Measurements from ENCODE around the gene SYT6.

SYT6 gene

DNA sequence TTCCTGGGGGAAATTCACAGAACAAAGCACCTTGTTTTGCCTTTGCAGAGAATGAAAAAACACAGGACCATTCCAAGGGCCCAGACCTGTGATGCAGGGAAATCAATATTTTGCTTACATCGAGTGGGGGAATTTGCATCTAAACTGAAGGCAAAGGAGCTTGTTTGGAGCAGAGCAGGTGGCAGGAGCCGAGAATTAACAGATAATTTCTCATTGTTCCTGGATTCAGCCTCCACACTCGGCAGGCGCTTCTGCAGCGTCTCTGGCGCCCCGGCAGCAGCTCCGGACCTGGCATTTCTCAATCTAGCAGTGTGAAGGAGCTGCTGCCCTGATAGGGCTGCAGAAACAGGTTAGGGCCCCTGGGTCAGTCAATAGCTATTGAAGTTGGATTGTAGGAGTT is 2.0 kb upstream of the SYT6 start:
- ChIA-PET CTCF (interaction anchor here (1.2 to 3.9 kb wide), 3 partner anchors 12 to 177 kb away, joined by 3 to 12 read pairs (median 3); no protein-coding TSS in a partner anchor), POLR2A (no interaction called here)
- no peak for DNase-seq
- H3K4me1 ChIP-seq (ENCODE audit: control extremely low read depth in 1 of 4, control insufficient read depth in 4 of 4, insufficient read depth in 4 of 4, low read length in 3 of 4), result peaks cover 0 to 27% (median 23%) of the 10 kb centered on the region in 4 experiments
- WGBS (ENCODE audit: insufficient coverage), result 78% methylated on average over 8 of the region's 8 CpGs
- no peak overlapping the region for H3K27ac ChIP-seq (ENCODE audit: insufficient read depth in 1 of 2, low read depth in 1 of 2, low read length in 2 of 2, poor library complexity in 1 of 2, severe bottlenecking in 2 of 2)
- H3K36me3 ChIP-seq (ENCODE audit: control insufficient read depth in 4 of 4, insufficient read depth in 4 of 4, low read length in 3 of 4), result no peaks in the 10 kb centered on the region
- H3K27me3 ChIP-seq (replicated peaks in 2 of 5; ENCODE audit: control insufficient read depth in 4 of 5, insufficient read depth in 5 of 5, low read length in 4 of 5), result peaks cover 0 to 87% (median 57%) of the 10 kb centered on the region in 5 experiments
- H3K4me3 ChIP-seq (ENCODE audit: control insufficient read depth in 1 of 7, extremely low read depth in 1 of 7, insufficient read depth in 4 of 7, low read depth in 2 of 7, low read length in 6 of 7), result no peak overlapping the region
- peaks cover 0 to 3% (median 0%) of the 10 kb centered on the region in 5 experiments for H3K9me3 ChIP-seq (ENCODE audit: control extremely low read depth in 1 of 5, control insufficient read depth in 4 of 5, insufficient read depth in 2 of 5, low read depth in 1 of 5, low read length in 4 of 5)

DNA sequence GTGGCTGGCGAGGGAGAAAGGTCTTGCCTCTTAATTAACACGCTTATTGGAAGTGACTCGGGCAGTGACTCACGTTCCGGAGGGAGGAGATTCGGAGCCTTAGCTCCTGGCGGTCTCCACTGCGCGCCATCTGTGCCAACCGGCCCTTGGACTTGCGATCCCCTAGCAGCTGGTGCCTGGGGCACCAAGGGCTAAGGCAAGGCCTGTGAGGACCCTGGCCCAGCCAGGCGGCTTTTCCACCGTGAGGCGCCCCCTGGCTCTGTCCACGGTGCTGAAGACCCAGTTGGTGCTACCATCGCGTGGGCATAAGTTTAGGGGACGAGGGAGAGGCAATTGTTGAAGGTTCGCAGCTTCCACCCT is 1.3 kb upstream of the SYT6 start:
- WGBS (ENCODE audit: insufficient coverage), result 16% methylated on average over 18 of the region's 19 CpGs
- ChIA-PET CTCF (interaction anchor here (1.0 to 1.6 kb wide), 5 partner anchors 9 to 193 kb away, joined by 3 to 4 read pairs (median 3); no protein-coding TSS in a partner anchor), POLR2A (no interaction called here)
- Histone ChIP-seq H3K27ac (ENCODE audit: insufficient read depth in 1 of 2, low read depth in 1 of 2, low read length in 2 of 2, poor library complexity in 1 of 2, severe bottlenecking in 2 of 2) (no peak overlapping the region), H3K27me3 (replicated peaks in 2 of 5; ENCODE audit: control insufficient read depth in 4 of 5, insufficient read depth in 5 of 5, low read length in 4 of 5) (peaks cover 0 to 91% (median 57%) of the 10 kb centered on the region in 5 experiments), H3K9me3 (ENCODE audit: control extremely low read depth in 1 of 5, control insufficient read depth in 4 of 5, insufficient read depth in 2 of 5, low read depth in 1 of 5, low read length in 4 of 5) (peaks cover 0 to 3% (median 0%) of the 10 kb centered on the region in 5 experiments), H3K4me3 (ENCODE audit: control insufficient read depth in 1 of 7, extremely low read depth in 1 of 7, insufficient read depth in 4 of 7, low read depth in 2 of 7, low read length in 6 of 7) (no peak overlapping the region), H3K4me1 (ENCODE audit: control extremely low read depth in 1 of 4, control insufficient read depth in 4 of 4, insufficient read depth in 4 of 4, low read length in 3 of 4) (peaks cover 0 to 27% (median 23%) of the 10 kb centered on the region in 4 experiments), H3K36me3 (ENCODE audit: control insufficient read depth in 4 of 4, insufficient read depth in 4 of 4, low read length in 3 of 4) (no peaks in the 10 kb centered on the region)
- DNase-seq, result peak; percentile 36 to 71 (median 59)

DNA sequence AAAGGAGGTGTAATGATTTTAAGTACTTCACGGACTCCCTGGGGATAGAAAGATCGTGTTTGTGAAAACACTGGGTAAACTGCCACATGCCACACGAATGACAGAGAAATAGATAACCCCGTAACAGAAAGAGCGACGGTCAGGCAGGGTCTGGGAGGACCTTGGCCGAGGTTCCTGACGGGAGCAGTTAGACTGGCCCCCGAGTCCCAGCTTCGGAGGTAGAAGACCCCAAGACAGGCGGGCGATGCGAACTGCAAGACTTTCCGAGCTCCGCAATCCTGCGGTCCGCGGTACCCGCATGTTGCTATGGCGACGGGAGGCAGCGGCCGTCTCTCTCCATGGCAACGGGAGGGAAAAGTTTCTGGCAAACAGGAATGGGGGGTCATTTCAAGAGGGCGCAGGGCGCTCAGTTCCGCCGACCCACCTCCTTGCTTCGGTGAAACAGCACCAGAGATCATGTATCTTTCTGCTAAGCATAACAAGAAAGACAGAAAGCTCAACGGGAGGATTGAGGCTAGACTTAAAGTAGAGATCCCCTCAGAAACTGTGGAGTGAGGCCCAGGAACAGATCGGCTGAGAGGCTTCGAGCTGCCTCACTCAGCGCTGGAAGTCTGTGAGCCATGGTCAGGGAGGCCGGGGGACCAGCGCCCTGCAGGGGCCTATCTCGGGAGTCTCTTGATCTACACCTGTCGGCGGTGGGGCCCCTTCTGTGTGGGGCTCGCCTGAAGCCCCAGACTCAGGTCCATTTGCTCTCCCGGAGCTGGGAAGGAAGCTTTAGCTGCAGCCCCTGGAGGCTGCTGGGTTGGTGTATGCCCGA is 685 bp upstream of the SYT6 start:
- peaks cover 0 to 27% (median 23%) of the 10 kb centered on the region in 4 experiments for H3K4me1 ChIP-seq (ENCODE audit: control extremely low read depth in 1 of 4, control insufficient read depth in 4 of 4, insufficient read depth in 4 of 4, low read length in 3 of 4)
- ChIA-PET CTCF (interaction anchor here (1.0 to 1.6 kb wide), 5 partner anchors 8 to 194 kb away, joined by 3 to 4 read pairs (median 3); no protein-coding TSS in a partner anchor), POLR2A (no interaction called here)
- H3K27ac ChIP-seq (ENCODE audit: insufficient read depth in 1 of 2, low read depth in 1 of 2, low read length in 2 of 2, poor library complexity in 1 of 2, severe bottlenecking in 2 of 2), result no peak overlapping the region
- H3K27me3 ChIP-seq (replicated peaks in 2 of 5; ENCODE audit: control insufficient read depth in 4 of 5, insufficient read depth in 5 of 5, low read length in 4 of 5), result peaks cover 0 to 93% (median 52%) of the 10 kb centered on the region in 5 experiments
- DNase-seq, result peak in 2 of 3 donors; percentile 31 to 37
- H3K9me3 ChIP-seq (ENCODE audit: control extremely low read depth in 1 of 5, control insufficient read depth in 4 of 5, insufficient read depth in 2 of 5, low read depth in 1 of 5, low read length in 4 of 5), result peaks cover 0 to 3% (median 0%) of the 10 kb centered on the region in 5 experiments
- no peaks in the 10 kb centered on the region for H3K36me3 ChIP-seq (ENCODE audit: control insufficient read depth in 4 of 4, insufficient read depth in 4 of 4, low read length in 3 of 4)
- no peak overlapping the region for H3K4me3 ChIP-seq (ENCODE audit: control insufficient read depth in 1 of 7, extremely low read depth in 1 of 7, insufficient read depth in 4 of 7, low read depth in 2 of 7, low read length in 6 of 7)
- WGBS (ENCODE audit: insufficient coverage), result 6% methylated on average over 35 of the region's 41 CpGs

- CTCF ChIA-PET, result interaction anchor here (0.6 to 1.5 kb wide), 4 partner anchors 24 to 165 kb away, joined by 3 to 4 read pairs (median 3); no protein-coding TSS in a partner anchor
Observed at GRCh38 chr1:114152508-114153260, 985 bp downstream of the SYT6 start.

GRCh38 chr1:114152089-114152507 is 1.6 kb downstream of the SYT6 start:
- Histone ChIP-seq H3K4me3 (ENCODE audit: control insufficient read depth in 1 of 7, extremely low read depth in 1 of 7, insufficient read depth in 4 of 7, low read depth in 2 of 7, low read length in 6 of 7) (peak overlapping the region in 5 of 7 experiments; percentile 28 to 63 (median 55)), H3K27ac (ENCODE audit: insufficient read depth in 1 of 2, low read depth in 1 of 2, low read length in 2 of 2, poor library complexity in 1 of 2, severe bottlenecking in 2 of 2) (no peak overlapping the region), H3K36me3 (ENCODE audit: control insufficient read depth in 4 of 4, insufficient read depth in 4 of 4, low read length in 3 of 4) (no peaks in the 10 kb centered on the region), H3K9me3 (ENCODE audit: control extremely low read depth in 1 of 5, control insufficient read depth in 4 of 5, insufficient read depth in 2 of 5, low read depth in 1 of 5, low read length in 4 of 5) (peaks cover 0 to 3% (median 0%) of the 10 kb centered on the region in 5 experiments), H3K27me3 (replicated peaks in 2 of 5; ENCODE audit: control insufficient read depth in 4 of 5, insufficient read depth in 5 of 5, low read length in 4 of 5) (peaks cover 4 to 87% (median 46%) of the 10 kb centered on the region in 5 experiments), H3K4me1 (ENCODE audit: control extremely low read depth in 1 of 4, control insufficient read depth in 4 of 4, insufficient read depth in 4 of 4, low read length in 3 of 4) (peaks cover 0 to 27% (median 23%) of the 10 kb centered on the region in 4 experiments)
- DNase-seq, result no peak
- ChIA-PET CTCF (interaction anchor here (0.6 kb wide), 1 partner anchor 25 kb away, joined by 3 read pairs; no protein-coding TSS in a partner anchor), POLR2A (no interaction called here)
- 35% methylated on average over 4 of the region's 20 CpGs for WGBS (ENCODE audit: insufficient coverage)

More at GRCh38 chr1:114152508-114153260, 985 bp downstream of the SYT6 start:
- H3K27me3 ChIP-seq (replicated peaks in 2 of 5; ENCODE audit: control insufficient read depth in 4 of 5, insufficient read depth in 5 of 5, low read length in 4 of 5), result peaks cover 0 to 88% (median 46%) of the 10 kb centered on the region in 5 experiments
- POLR2A ChIA-PET, result interaction anchor here (0.6 to 0.7 kb wide), 2 partner anchors 67 to 71 kb away, joined by 3 read pairs; no protein-coding TSS in a partner anchor
- peaks cover 0 to 27% (median 23%) of the 10 kb centered on the region in 4 experiments for H3K4me1 ChIP-seq (ENCODE audit: control extremely low read depth in 1 of 4, control insufficient read depth in 4 of 4, insufficient read depth in 4 of 4, low read length in 3 of 4)
- H3K36me3 ChIP-seq (ENCODE audit: control insufficient read depth in 4 of 4, insufficient read depth in 4 of 4, low read length in 3 of 4), result no peaks in the 10 kb centered on the region
- DNase-seq, result peak in 2 of 3 donors; percentile 39 to 50
- no peak overlapping the region for H3K27ac ChIP-seq (ENCODE audit: insufficient read depth in 1 of 2, low read depth in 1 of 2, low read length in 2 of 2, poor library complexity in 1 of 2, severe bottlenecking in 2 of 2)
- peaks cover 0 to 3% (median 0%) of the 10 kb centered on the region in 5 experiments for H3K9me3 ChIP-seq (ENCODE audit: control extremely low read depth in 1 of 5, control insufficient read depth in 4 of 5, insufficient read depth in 2 of 5, low read depth in 1 of 5, low read length in 4 of 5)
- WGBS (ENCODE audit: insufficient coverage), result under 1% methylated on average over 59 of the region's 89 CpGs
- peak overlapping the region; percentile 24 to 63 (median 39) for H3K4me3 ChIP-seq (ENCODE audit: control insufficient read depth in 1 of 7, extremely low read depth in 1 of 7, insufficient read depth in 4 of 7, low read depth in 2 of 7, low read length in 6 of 7)

DNA sequence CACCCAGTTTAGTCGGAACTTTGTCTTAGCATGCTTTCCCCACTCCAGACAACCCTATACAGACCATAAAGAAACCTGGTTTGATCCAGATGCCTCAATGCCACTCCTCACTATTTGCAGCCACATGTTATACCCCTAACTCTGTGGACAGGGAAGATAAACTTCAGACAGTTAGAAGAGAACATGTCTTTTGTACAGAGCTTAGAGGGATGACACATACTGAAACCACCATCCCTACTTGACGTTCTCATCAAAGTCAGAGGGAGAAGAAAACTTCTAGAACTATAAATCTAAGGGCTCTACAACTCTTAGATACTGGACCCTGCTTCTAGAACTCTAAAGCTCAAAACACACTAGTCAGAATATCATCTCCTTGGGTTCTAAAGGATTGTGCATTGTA is 3.7 kb downstream of the SYT6 start:
- Histone ChIP-seq H3K4me3 (ENCODE audit: control insufficient read depth in 1 of 7, extremely low read depth in 1 of 7, insufficient read depth in 4 of 7, low read depth in 2 of 7, low read length in 6 of 7) (no peak overlapping the region), H3K27me3 (replicated peaks in 2 of 5; ENCODE audit: control insufficient read depth in 4 of 5, insufficient read depth in 5 of 5, low read length in 4 of 5) (peaks cover 5 to 66% (median 32%) of the 10 kb centered on the region in 5 experiments), H3K27ac (ENCODE audit: insufficient read depth in 1 of 2, low read depth in 1 of 2, low read length in 2 of 2, poor library complexity in 1 of 2, severe bottlenecking in 2 of 2) (no peak overlapping the region), H3K9me3 (ENCODE audit: control extremely low read depth in 1 of 5, control insufficient read depth in 4 of 5, insufficient read depth in 2 of 5, low read depth in 1 of 5, low read length in 4 of 5) (peaks cover 0 to under 1% (median 0%) of the 10 kb centered on the region in 5 experiments), H3K36me3 (ENCODE audit: control insufficient read depth in 4 of 4, insufficient read depth in 4 of 4, low read length in 3 of 4) (no peaks in the 10 kb centered on the region), H3K4me1 (ENCODE audit: control extremely low read depth in 1 of 4, control insufficient read depth in 4 of 4, insufficient read depth in 4 of 4, low read length in 3 of 4) (peaks cover 0 to 27% (median 23%) of the 10 kb centered on the region in 4 experiments)
- DNase-seq, result no peak
- ChIA-PET CTCF (interaction anchor here (0.7 to 1.3 kb wide), 2 partner anchors 9 to 15 kb away, joined by 3 to 4 read pairs; no protein-coding TSS in a partner anchor), POLR2A (no interaction called here)
- WGBS (ENCODE audit: insufficient coverage), result 85% methylated on average over 1 of the region's 2 CpGs
